Omental fat pad (tissue), 4 donors: ENCODE data around the gene TMEM243. TPM values are rescaled to one million over a fixed set of nuclear protein-coding genes. Genes with fewer than 3 reads are reported as not detected.

Source experiments
- ATAC-seq: fragments of 150-250 bp; one replicate; pipeline ENCODE4 v1.9.1; 2016; ENCODE audit warnings: mild to moderate bottlenecking, moderate library complexity; ENCODE audit not compliant: low FRiP score
- DNase-seq: peaks from one replicate; pipeline ENCODE4 v3.0.0-alpha.2; 2019; ENCODE audit warnings: low spot score
- total RNA-seq, 4 donors: library from RNA; depleted of rRNA; stranded (reverse); fragments of >200 nt; gene quantifications; one replicate each; pipeline ENCODE4 v1.1.0, GENCODE V29; 2016
- TF ChIP-seq, protein P1 (sequence below), 3 donors: fragments of 450-650 bp; IDR thresholded peaks; one replicate each; pipeline ENCODE4 v1.5.1; 2016 to 2017; ENCODE audit warnings: antibody characterized with exemption in 3 of 3, mild to moderate bottlenecking in 3 of 3, moderate library complexity in 2 of 3

The TMEM243 gene
- total RNA-seq, 4 donors from 2014 or later = 27.4 to 58.6 (median 37.5) TPM

GRCh38 chr7:87202208-87202607 is 17.3 kb downstream of the TMEM243 start:
- TF ChIP-seq, protein P1, sequence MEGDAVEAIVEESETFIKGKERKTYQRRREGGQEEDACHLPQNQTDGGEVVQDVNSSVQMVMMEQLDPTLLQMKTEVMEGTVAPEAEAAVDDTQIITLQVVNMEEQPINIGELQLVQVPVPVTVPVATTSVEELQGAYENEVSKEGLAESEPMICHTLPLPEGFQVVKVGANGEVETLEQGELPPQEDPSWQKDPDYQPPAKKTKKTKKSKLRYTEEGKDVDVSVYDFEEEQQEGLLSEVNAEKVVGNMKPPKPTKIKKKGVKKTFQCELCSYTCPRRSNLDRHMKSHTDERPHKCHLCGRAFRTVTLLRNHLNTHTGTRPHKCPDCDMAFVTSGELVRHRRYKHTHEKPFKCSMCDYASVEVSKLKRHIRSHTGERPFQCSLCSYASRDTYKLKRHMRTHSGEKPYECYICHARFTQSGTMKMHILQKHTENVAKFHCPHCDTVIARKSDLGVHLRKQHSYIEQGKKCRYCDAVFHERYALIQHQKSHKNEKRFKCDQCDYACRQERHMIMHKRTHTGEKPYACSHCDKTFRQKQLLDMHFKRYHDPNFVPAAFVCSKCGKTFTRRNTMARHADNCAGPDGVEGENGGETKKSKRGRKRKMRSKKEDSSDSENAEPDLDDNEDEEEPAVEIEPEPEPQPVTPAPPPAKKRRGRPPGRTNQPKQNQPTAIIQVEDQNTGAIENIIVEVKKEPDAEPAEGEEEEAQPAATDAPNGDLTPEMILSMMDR (IDR thresholded peaks at IDR 0.05) = no peak
- no peak for DNase-seq
- ATAC-seq = no peak

DNA sequence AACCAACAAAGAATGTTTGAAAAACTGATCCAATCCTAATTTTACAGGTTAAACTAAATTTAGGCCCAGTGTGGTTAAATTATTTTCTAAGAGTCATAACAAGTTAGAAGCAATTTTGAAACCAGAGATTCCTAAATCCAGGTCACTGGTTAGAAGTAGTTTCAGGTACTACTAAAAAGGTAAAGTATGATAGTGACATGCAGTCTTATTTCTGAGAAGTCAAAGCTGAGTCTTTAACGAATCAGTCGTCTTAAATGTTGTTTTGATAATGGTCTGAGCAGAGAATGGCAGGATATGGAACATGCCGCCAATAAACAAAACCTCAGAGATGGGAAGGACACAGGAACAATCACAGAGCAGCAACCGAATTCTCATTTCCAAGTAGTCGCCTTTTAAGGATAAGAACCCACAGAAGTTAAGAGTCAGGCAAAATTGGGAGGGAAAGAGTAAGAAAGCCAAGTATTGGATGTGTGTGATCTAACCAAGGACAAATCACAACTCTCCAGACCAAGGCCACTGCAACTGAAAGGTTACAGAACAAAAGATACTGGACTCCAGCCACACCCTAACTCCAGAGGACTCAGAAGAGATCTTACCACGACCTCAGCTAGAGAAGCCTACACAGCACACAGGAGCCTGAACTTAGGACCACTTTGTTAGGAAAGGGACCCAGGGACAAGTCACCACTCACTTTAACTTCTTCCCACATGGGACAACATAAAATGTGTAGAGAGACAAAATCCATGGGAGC is 19.7 kb downstream of the TMEM243 start:
- ATAC-seq (no peak), DNase-seq (no peak)
- TF ChIP-seq, protein P1 (IDR thresholded peaks at IDR 0.05) = no peak

DNA sequence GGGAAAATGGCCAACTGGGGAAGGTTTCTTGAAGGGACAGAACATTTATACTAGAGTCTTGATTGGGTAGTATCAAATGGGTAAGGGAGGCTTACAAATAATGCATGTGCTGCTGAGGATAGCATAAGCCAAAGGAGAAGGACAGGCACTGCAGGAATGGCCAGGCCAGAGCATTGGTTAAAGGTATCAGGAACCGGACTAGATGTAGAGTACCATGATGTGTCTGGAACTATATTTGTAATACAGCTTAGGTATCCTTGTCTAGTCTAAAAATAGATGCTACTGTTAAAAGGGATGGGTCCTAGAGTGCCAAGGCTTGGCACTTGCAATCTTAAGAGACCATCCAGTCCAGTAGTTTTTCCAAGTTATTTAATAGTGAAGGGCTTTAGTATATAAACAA is 20.3 kb downstream of the TMEM243 start:
- no peak for ATAC-seq
- TF ChIP-seq, protein P1 (IDR thresholded peaks at IDR 0.05) = no peak
- DNase-seq = no peak

GRCh38 chr7:87193912-87194311 is 25.6 kb downstream of the TMEM243 start:
- no peak for ATAC-seq
- TF ChIP-seq, protein P1 (IDR thresholded peaks at IDR 0.05) = no peak
- no peak for DNase-seq

GRCh38 chr7:87192784-87193487 is 26.6 kb downstream of the TMEM243 start:
- TF ChIP-seq, protein P1 (IDR thresholded peaks at IDR 0.05) = no peak
- ATAC-seq (no peak), DNase-seq (no peak)

GRCh38 chr7:87190783-87191182 is 28.7 kb downstream of the TMEM243 start:
- DNase-seq = no peak
- TF ChIP-seq, protein P1 (IDR thresholded peaks at IDR 0.05) = no peak
- no peak for ATAC-seq

- no peak for DNase-seq
- no peak for ATAC-seq
- TF ChIP-seq, protein P1 (IDR thresholded peaks at IDR 0.05) = no peak
Measured at GRCh38 chr7:87188930-87189329, 30.6 kb downstream of the TMEM243 start.
